ENCODE results near the gene LRG1. TPM values are rescaled to one million over a fixed set of nuclear protein-coding genes. Genes with fewer than 3 reads are reported as not detected.

Gene LRG1
- total and polyA plus RNA-seq, 2 of the 13 experiments (the other 11 are each of a cell fraction or from before 2014, with no cell fraction given): 12.0 to 39.3 TPM

DNA sequence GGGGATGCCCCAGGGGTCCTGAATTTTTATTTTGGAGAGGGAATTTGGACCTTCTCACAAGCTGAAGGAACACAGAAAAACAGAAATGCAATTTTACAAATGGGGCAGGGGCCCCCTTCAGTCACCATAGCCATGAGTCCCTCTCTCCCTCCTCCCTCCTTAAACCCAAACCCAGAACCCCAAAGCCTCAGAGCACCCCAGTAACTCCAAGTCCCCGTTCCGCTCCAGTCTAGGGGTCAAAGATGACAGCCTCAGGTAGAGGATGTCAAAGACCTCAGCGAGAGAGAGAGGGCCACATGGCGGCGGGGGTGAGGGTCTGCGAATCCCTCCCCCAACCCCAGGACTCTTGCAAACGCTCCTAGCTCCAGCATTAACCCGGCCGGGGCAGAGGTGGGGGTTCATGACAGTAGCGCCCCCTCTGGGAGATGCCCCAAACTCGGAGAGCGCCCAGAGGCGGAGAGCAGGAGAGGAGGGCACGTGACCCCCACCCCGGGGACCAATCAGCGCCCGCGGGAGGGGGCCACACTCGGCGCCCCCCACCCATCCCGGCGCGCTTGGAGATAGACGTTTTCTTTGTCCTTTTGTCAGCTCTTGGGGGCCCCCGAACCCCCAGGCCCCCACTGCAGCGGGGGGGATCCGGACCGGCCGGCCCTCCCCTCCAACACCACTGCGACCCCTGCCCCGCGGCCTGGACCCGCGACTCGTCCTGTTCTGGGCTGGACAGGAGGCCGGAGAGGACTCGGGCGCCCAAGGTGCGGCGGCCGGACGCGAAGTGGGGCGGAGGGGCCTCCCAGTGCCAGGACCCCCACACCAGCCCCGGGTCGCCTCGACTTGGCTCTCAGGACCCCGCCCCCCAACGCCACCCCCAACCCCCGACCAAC lies 40.4 kb upstream of the LRG1 start (continued):
- TF ChIP-seq, protein P1, sequence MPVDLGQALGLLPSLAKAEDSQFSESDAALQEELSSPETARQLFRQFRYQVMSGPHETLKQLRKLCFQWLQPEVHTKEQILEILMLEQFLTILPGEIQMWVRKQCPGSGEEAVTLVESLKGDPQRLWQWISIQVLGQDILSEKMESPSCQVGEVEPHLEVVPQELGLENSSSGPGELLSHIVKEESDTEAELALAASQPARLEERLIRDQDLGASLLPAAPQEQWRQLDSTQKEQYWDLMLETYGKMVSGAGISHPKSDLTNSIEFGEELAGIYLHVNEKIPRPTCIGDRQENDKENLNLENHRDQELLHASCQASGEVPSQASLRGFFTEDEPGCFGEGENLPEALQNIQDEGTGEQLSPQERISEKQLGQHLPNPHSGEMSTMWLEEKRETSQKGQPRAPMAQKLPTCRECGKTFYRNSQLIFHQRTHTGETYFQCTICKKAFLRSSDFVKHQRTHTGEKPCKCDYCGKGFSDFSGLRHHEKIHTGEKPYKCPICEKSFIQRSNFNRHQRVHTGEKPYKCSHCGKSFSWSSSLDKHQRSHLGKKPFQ (CRISPR knock-in tag; IDR thresholded peaks at IDR 0.05; ENCODE audit: insufficient replicate concordance): no peak
- TF ChIP-seq, protein P2, sequence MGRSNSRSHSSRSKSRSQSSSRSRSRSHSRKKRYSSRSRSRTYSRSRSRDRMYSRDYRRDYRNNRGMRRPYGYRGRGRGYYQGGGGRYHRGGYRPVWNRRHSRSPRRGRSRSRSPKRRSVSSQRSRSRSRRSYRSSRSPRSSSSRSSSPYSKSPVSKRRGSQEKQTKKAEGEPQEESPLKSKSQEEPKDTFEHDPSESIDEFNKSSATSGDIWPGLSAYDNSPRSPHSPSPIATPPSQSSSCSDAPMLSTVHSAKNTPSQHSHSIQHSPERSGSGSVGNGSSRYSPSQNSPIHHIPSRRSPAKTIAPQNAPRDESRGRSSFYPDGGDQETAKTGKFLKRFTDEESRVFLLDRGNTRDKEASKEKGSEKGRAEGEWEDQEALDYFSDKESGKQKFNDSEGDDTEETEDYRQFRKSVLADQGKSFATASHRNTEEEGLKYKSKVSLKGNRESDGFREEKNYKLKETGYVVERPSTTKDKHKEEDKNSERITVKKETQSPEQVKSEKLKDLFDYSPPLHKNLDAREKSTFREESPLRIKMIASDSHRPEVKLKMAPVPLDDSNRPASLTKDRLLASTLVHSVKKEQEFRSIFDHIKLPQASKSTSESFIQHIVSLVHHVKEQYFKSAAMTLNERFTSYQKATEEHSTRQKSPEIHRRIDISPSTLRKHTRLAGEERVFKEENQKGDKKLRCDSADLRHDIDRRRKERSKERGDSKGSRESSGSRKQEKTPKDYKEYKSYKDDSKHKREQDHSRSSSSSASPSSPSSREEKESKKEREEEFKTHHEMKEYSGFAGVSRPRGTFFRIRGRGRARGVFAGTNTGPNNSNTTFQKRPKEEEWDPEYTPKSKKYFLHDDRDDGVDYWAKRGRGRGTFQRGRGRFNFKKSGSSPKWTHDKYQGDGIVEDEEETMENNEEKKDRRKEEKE (IDR thresholded peaks at IDR 0.05): no peak
- TF ChIP-seq SRF (IDR thresholded peaks at IDR 0.05; ENCODE audit: low read depth, low read length): no peak
- TF ChIP-seq ZNF124 (CRISPR knock-in tag; IDR thresholded peaks at IDR 0.05): no peak
- no peak for TF ChIP-seq MIXL1 (CRISPR knock-in tag; IDR thresholded peaks at IDR 0.05)
- TF ChIP-seq MYC (CRISPR knock-in tag; IDR thresholded peaks at IDR 0.05; ENCODE audit: borderline replicate concordance): peak; percentile 27; the same call in 1 of the 2 replicates
- TF ChIP-seq ZNF335 (CRISPR knock-in tag; IDR thresholded peaks at IDR 0.05): no peak
- TF ChIP-seq ZNF740 (CRISPR knock-in tag; IDR thresholded peaks at IDR 0.05): peak; percentile 62; the same call in 1 of the 2 replicates
- TF ChIP-seq ZBTB10 (CRISPR knock-in tag; IDR thresholded peaks at IDR 0.05; ENCODE audit: borderline replicate concordance): peak; percentile 88; the same call in 1 of the 2 replicates
- 0 out of 2 replicates have a peak, but pooled peaks have one; percentile 24 for TF ChIP-seq ZNF607 (CRISPR knock-in tag; IDR thresholded peaks at IDR 0.05; ENCODE audit: borderline replicate concordance)
- peak; percentile 27 for TF ChIP-seq HNRNPLL (IDR thresholded peaks at IDR 0.05; ENCODE audit: low read depth, low read length, poor library complexity, severe bottlenecking)
- TF ChIP-seq HBP1 (CRISPR knock-in tag; IDR thresholded peaks at IDR 0.05; ENCODE audit: low read depth): 0 out of 2 replicates have a peak, but pooled peaks have one; percentile 60
- TF ChIP-seq, protein P3, sequence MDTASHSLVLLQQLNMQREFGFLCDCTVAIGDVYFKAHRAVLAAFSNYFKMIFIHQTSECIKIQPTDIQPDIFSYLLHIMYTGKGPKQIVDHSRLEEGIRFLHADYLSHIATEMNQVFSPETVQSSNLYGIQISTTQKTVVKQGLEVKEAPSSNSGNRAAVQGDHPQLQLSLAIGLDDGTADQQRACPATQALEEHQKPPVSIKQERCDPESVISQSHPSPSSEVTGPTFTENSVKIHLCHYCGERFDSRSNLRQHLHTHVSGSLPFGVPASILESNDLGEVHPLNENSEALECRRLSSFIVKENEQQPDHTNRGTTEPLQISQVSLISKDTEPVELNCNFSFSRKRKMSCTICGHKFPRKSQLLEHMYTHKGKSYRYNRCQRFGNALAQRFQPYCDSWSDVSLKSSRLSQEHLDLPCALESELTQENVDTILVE (CRISPR knock-in tag; IDR thresholded peaks at IDR 0.05): 0 out of 2 replicates have a peak, but pooled peaks have one; percentile 26
- TF ChIP-seq ZBTB33 (CRISPR knock-in tag; IDR thresholded peaks at IDR 0.05): no peak
